HG03108 (cell line): Measurements from ENCODE around the gene DAAM1.
A peak's percentile ranks its signal among the peaks of the same experiment; 100 is the strongest.

Source experiments
- ATAC-seq: cut with Tn5 transposase; IDR thresholded peaks from one replicate; pipeline ENCODE4 v1.9.1; 2021; ENCODE audit warnings: moderate library complexity; ENCODE audit not compliant: unreplicated experiment

DAAM1 gene

GRCh38 chr14:59336706-59337105 is 148.2 kb downstream of the DAAM1 start:
- ATAC-seq, result no peak

DNA sequence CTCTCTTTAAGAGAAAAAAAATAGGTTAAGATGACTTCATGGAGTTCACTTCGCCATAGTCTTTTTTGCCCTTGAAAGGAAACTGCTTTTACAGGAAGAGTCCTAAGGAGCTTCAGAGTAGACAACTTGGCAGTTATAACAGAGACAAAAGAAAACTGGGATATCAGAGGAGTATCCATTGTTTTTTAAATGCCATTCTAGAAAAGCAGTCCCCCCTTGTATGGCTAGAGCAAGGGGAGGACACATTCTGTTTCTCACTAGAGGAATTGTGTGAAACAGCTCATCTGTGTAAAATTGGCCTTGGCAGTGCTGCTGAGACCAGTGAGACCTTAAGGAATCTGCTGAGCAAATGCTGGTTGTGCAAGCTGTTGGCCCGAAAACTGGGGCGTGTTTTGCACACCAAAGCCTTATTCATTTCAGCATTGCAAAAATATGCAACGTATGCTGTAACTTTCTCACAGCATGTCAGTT is 148.7 kb downstream of the DAAM1 start:
- ATAC-seq, result no peak

DNA sequence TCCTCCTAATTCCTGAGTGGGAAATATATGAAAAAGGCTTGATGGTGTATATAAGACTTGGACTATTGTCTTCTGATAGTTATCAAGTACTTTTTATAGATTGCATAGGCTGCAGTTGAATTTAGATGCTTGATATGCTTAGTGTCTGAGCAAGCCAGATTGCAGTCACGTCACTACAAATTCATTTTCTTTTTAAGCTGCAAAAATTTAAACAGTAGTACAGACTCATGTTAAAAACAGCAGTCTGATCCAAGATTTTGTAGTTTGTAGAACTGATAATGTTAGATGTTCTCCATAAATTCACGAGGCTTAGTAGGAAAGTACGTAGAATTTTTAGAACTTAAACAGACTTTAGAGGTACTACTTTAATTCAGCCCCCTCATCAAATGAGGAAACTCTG is 150.3 kb downstream of the DAAM1 start:
- ATAC-seq, result no peak

DNA sequence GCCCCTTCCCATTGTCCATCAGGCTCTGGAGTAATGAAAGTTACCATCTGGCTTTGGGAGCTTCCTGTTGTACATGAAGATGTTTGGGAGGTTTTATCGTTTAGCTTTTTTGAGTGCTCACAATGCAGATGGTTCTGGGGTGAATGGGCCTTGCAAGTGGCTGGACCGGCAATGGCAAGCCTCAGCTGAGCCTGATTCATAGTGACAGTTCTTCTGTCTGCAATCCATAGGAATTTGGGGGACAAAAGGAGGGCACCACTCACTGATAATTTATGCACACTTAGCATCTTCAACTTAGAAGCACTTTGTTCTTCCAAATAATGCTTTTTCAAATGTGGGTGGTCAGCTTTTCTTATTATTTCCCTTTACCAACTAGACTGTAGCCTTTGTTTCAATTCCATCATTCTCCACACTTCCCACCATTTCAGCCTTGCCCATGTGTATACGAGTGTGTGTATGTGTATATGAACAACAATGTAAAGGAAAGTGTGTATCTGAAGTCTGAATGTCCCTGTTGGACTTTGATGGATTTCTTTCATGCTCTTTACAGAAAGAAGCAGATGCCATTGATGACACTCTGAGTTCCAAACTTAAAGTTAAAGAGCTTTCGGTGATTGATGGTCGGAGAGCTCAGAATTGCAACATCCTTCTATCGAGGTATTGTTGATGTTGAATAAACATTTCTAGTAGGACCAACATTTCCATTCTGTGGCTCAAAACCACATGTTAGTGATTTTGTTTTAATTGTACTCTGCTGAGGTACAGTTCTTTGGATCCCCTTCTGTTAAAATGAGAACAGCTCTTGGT is 151.3 kb downstream of the DAAM1 start:
- no peak for ATAC-seq

DNA sequence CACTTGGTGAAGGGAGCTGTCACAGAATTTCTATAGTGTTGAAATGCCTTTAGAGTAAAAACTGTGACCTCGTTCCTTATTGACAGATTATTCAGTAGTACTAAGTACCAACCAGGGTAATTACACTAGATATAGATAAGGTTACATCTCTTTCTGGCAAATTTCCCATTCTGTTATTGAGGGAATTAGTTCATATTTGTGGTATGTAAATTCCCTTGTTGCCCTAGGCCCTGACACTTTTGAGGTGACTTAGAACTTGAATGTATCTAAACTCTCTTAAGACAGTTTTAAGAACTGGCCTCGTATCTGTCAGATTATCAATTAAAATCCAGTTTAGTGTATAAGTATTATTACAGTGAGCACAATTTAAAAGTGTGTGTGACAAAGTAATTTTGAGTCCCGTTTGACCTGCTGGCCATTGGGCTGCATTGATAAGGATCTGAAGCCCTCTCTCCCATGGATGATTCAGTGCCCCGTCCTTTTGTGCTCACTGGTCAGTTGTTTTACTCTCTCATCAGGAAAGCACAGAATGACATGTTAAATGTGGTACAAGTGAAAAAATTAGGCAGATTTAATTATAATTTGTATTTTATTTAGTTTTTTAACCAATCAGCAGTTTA is 153.5 kb downstream of the DAAM1 start:
- ATAC-seq, result no peak

- ATAC-seq, result no peak
These were observed 154.3 kb downstream of the DAAM1 start for GRCh38 chr14:59342516-59343484.

DNA sequence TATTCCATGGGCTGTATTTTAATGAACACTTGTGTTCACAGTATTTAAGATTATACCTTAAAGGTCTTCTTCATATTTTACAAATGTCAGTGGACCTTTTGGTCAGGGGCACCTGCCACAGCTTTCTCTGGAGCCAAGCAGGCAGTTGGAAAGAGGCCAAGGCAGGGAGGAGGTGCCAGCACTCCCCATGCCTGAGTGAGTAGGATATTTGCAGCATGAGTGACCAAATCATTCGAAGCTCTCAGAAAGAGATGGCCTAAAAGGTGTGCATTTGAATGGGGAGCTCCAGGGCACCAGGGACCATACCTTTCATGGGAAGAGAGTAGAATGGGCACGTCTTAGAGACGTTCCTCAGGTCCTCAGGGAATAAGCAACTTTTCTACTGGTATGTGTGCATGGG is 155.1 kb downstream of the DAAM1 start:
- ATAC-seq, result no peak

- ATAC-seq, result no peak
These were observed 155.5 kb downstream of the DAAM1 start for GRCh38 chr14:59344016-59344415.

GRCh38 chr14:59344691-59345455 is 156.4 kb downstream of the DAAM1 start:
- no peak for ATAC-seq

GRCh38 chr14:59346329-59346728 is 157.9 kb downstream of the DAAM1 start:
- ATAC-seq, result no peak

GRCh38 chr14:59346796-59347510 is 158.5 kb downstream of the DAAM1 start:
- ATAC-seq, result no peak

GRCh38 chr14:59347511-59347900 is 159.0 kb downstream of the DAAM1 start:
- no peak for ATAC-seq

DNA sequence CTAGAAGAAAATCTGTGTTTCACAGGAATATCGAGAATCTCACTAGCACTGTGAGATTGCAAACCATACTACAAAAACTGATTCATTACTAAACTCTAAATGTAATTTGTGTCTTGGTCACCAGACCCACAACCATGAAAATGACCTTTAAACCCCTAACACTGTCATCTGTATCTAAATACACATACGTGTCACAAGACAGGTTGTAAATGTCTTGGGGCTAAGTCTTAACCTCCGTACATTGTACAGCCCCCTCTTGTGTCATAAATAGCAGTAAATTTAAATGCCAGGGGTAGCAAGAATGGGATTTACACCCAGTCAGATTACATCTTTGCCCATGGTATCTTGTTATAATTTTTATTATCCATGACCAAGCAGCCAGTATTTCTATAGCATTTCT is 159.4 kb downstream of the DAAM1 start:
- no peak for ATAC-seq

DNA sequence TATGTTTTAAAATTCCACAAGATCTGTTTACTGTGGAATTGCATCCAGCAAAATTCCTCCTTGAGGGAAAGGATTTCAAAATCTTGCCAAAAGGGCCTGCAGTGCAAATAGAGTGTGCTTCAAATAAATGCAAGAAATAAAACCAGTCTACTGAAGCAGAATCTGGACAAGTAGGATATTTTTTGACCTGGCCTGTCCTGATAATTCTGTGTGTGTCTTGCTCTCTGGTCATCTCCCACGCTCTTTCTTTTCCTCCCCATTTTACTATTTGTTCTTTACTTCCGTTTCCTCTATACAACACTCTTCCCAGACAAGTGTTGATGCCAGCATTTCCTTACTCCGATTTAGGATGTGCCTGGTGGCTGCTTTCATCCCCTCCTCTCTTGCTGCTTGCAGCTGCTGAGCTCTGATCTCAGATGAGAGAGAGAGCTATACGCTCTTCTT is 160.8 kb downstream of the DAAM1 start:
- no peak for ATAC-seq

- ATAC-seq, result no peak
These were observed 164.5 kb downstream of the DAAM1 start for GRCh38 chr14:59352961-59353360.

- ATAC-seq, result no peak
These were observed 166.2 kb downstream of the DAAM1 start for GRCh38 chr14:59354666-59355065.

- no peak for ATAC-seq
These were observed 166.6 kb downstream of the DAAM1 start for GRCh38 chr14:59355091-59355490.

DNA sequence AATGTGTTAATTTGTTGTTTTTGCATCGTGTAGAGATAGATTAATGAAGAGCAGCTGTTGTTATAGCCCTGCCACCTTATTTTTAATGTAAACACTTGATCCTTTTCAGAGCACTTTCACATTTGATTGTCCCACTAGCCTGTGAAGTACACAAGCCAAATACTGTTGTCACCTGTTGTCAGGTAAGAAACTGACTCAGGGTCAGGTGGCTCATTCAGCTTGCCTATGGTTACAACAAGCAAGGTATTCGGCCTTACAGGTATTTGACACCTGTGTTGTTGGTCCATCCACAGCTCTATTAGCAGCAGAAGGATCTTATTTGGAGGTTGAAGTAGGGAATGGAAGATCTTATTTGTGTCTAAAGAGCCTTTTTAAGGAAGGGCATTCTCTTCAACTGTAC is 167.8 kb downstream of the DAAM1 start:
- ATAC-seq, result peak; percentile 14

DNA sequence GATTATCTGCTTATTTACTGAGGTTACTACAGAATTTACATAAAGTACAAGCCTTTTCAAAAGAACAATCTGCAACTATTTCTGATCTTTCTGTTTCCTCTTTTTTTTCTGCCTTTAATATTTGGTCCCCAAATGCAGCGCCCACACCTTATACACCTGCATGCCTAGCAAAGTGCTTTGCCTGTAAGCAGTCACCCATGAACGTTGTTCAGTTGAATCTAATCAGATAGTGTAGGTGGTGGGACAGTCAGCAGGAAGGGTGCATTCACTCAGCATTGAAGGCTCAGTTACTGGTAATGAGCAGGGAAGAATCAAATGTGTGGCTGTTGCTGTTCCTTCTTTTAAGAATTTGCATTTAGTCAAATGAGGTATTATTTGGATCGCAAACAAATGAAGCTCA is 168.3 kb downstream of the DAAM1 start:
- ATAC-seq, result peak; percentile 46

GRCh38 chr14:59358102-59358501 is 169.6 kb downstream of the DAAM1 start:
- no peak for ATAC-seq
